Measurements from ENCODE around the gene CAPN15.

The CAPN15 gene

GRCh38 chr16:580141-580945 is 52.8 kb downstream of the CAPN15 start:
- DNase-seq = no peak

- no peak for DNase-seq
Measured at GRCh38 chr16:580946-581498, 53.5 kb downstream of the CAPN15 start.

GRCh38 chr16:582218-582613 is 54.7 kb downstream of the CAPN15 start:
- no peak for DNase-seq

GRCh38 chr16:582614-583331 is 55.3 kb downstream of the CAPN15 start:
- no peak for DNase-seq

- peak; percentile 42 for DNase-seq
Measured at GRCh38 chr16:583470-583814, 55.9 kb downstream of the CAPN15 start.

GRCh38 chr16:583815-584591 is 56.5 kb downstream of the CAPN15 start:
- peak; percentile 42 for DNase-seq

GRCh38 chr16:585351-585750 is 57.8 kb downstream of the CAPN15 start:
- DNase-seq = peak; percentile 20

- no peak for DNase-seq
Measured at GRCh38 chr16:586047-586644, 58.6 kb downstream of the CAPN15 start.

GRCh38 chr16:586645-587590 is 59.4 kb downstream of the CAPN15 start:
- DNase-seq = no peak

- DNase-seq = no peak
Measured at GRCh38 chr16:588639-588888, 61.1 kb downstream of the CAPN15 start.

- peak; percentile 97 for DNase-seq
Measured at GRCh38 chr16:588889-589657, 61.6 kb downstream of the CAPN15 start.

- peak; percentile 97 for DNase-seq
Measured at GRCh38 chr16:589658-590187, 62.2 kb downstream of the CAPN15 start, which contains the start of gene RAB40C. TSS of gene RAB40C (plus strand) at chr16:590066. CDS start at chr16:590292, 226 bp downstream.

GRCh38 chr16:590188-590814 is 62.8 kb downstream of the CAPN15 start:
- DNase-seq = peak; percentile 37

- no peak for DNase-seq
Measured at GRCh38 chr16:590815-591200, 63.3 kb downstream of the CAPN15 start.

- DNase-seq = no peak
Measured at GRCh38 chr16:591231-591630, 63.7 kb downstream of the CAPN15 start.

GRCh38 chr16:591892-592517 is 64.5 kb downstream of the CAPN15 start:
- no peak for DNase-seq

- peak; percentile 61 for DNase-seq
Measured at GRCh38 chr16:592518-593306, 65.2 kb downstream of the CAPN15 start.

- DNase-seq = no peak
Measured at GRCh38 chr16:593406-593805, 65.9 kb downstream of the CAPN15 start.

- DNase-seq = no peak
Measured at GRCh38 chr16:593807-594206, 66.3 kb downstream of the CAPN15 start.
